GM18870 (cell line): Measurements from ENCODE around the gene ADAM17.
A peak's percentile ranks its signal among the peaks of the same experiment; 100 is the strongest.
"Not testable (repeated sequence)": the region's sequence is repeated elsewhere in the genome, so short reads cannot be mapped to it uniquely, and the experiment has no call there.

ENCODE experiments used
- ATAC-seq: cut with Tn5 transposase; IDR thresholded peaks from one replicate; pipeline ENCODE4 v1.9.1; 2021; ENCODE audit warnings: moderate library complexity; ENCODE audit not compliant: unreplicated experiment

ADAM17 gene

GRCh38 chr2:9555297-9556120 lies at the start of gene ADAM17:
Gene ADAM17, minus strand, starts transcription at chr2:9555830. Its CDS starts 225 bp downstream, at chr2:9555605.
- peak; percentile 70 for ATAC-seq

GRCh38 chr2:9602412-9602811 lies 46.8 kb upstream of the ADAM17 start:
- ATAC-seq = no peak

- no peak for ATAC-seq
Observed at GRCh38 chr2:9601397-9601796, 45.8 kb upstream of the ADAM17 start.

- no peak for ATAC-seq
Observed at GRCh38 chr2:9599430-9599829, 43.8 kb upstream of the ADAM17 start.

- no peak for ATAC-seq
Observed at GRCh38 chr2:9596621-9597311, 41.1 kb upstream of the ADAM17 start.

- ATAC-seq = no peak
Observed at GRCh38 chr2:9595746-9596145, 40.1 kb upstream of the ADAM17 start.

GRCh38 chr2:9595256-9595655 lies 39.6 kb upstream of the ADAM17 start:
- not testable (repeated sequence) for ATAC-seq

- no peak for ATAC-seq
Observed at GRCh38 chr2:9594366-9595054, 38.9 kb upstream of the ADAM17 start.

- no peak for ATAC-seq
Observed at GRCh38 chr2:9593925-9594324, 38.3 kb upstream of the ADAM17 start.

GRCh38 chr2:9592699-9593098 lies 37.1 kb upstream of the ADAM17 start:
- ATAC-seq = no peak

GRCh38 chr2:9590641-9591040 lies 35.0 kb upstream of the ADAM17 start:
- ATAC-seq = no peak

- ATAC-seq = no peak
Observed at GRCh38 chr2:9586465-9586864, 30.8 kb upstream of the ADAM17 start.

GRCh38 chr2:9585486-9585885 lies 29.9 kb upstream of the ADAM17 start:
- no peak for ATAC-seq

- ATAC-seq = not testable (repeated sequence)
Observed at GRCh38 chr2:9584902-9585301, 29.3 kb upstream of the ADAM17 start.

GRCh38 chr2:9582624-9583023 lies 27.0 kb upstream of the ADAM17 start:
- ATAC-seq = no peak

GRCh38 chr2:9578467-9579235 lies 23.0 kb upstream of the ADAM17 start:
- no peak for ATAC-seq

GRCh38 chr2:9574331-9574730 lies 18.7 kb upstream of the ADAM17 start:
- ATAC-seq = no peak

- no peak for ATAC-seq
Observed at GRCh38 chr2:9573840-9574239, 18.2 kb upstream of the ADAM17 start.

GRCh38 chr2:9573013-9573720 lies 17.5 kb upstream of the ADAM17 start:
- ATAC-seq = no peak
